Gastroesophageal sphincter (tissue), 3 donors: ENCODE results near the gene TANC1.

Experiments
- CTCF ChIP-seq, 4 experiments: fragments of 200-600 bp in 2 of 4; fragments of 450-650 bp in 2 of 4; sonication (generic) in 1 of 4; IDR thresholded peaks; one replicate each; pipeline ENCODE4 v1.5.1; 2017 to 2019; ENCODE audit warnings: antibody characterized with exemption in 4 of 4, mild to moderate bottlenecking in 2 of 4, moderate library complexity in 2 of 4
- EP300 ChIP-seq: sonication (generic); formaldehyde crosslinking; IDR thresholded peaks from one replicate; pipeline ENCODE4 v1.6.1; 2017; ENCODE audit warnings: antibody characterized with exemption, mild to moderate bottlenecking
- POLR2A ChIP-seq, 2 donors: fragments of 450-650 bp; IDR thresholded peaks; one replicate each; pipeline ENCODE4 v1.6.1; 2017; ENCODE audit warnings: antibody characterized with exemption in 2 of 2, mild to moderate bottlenecking in 2 of 2, moderate library complexity in 1 of 2
- POLR2AphosphoS5 ChIP-seq: sonication (generic); formaldehyde crosslinking; IDR thresholded peaks from one replicate; pipeline ENCODE4 v1.6.1; 2017; ENCODE audit warnings: antibody characterized with exemption

DNA sequence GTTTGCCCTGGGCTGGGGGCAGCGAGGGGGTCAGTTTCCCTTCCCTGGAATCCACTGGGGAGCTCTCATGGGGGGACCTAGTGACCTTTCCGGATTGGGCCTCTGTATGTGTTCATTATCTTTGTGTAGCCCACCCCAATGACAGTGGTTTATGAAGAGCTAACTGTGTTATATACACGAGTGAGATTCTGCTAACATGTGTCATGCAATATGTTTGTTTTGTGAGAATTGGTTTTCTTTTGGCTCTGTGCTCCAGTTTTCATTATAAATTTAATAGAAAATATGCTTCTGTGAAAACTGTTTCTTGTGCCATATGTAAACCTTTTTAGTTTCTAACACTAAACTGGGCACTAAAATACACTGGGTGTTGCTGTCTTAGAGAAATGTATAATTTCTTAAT lies 207.5 kb downstream of the TANC1 start:
- TF ChIP-seq CTCF (IDR thresholded peaks at IDR 0.05) (no peak), POLR2A (IDR thresholded peaks at IDR 0.05) (no peak), POLR2AphosphoS5 (no peak), EP300 (no peak)
